GM18873 (cell line): ENCODE results near the gene PJVK.
"Not testable (repeated sequence)": the region's sequence is repeated elsewhere in the genome, so short reads cannot be mapped to it uniquely, and the experiment has no call there.

Experiments
- ATAC-seq: cut with Tn5 transposase; IDR thresholded peaks from one replicate; pipeline ENCODE4 v1.9.1; 2021; ENCODE audit warnings: mild to moderate bottlenecking, moderate library complexity, moderate number of reproducible peaks; ENCODE audit not compliant: unreplicated experiment, low FRiP score

PJVK gene

GRCh38 chr2:178450774-178451525 lies at the start of gene PJVK, which contains the start of gene PRKRA:
Gene PJVK (plus strand): TSS chr2:178451378. CDS start chr2:178453410, 2,032 bp downstream.
Gene PRKRA (minus strand): TSS chr2:178451175. CDS start chr2:178451030, 145 bp downstream.
- ATAC-seq: peak; percentile 78

- no peak for ATAC-seq
Measured at GRCh38 chr2:178401994-178402437, 49.2 kb upstream of the PJVK start.

GRCh38 chr2:178403671-178404306 lies 47.4 kb upstream of the PJVK start:
- peak; percentile 38 for ATAC-seq

- ATAC-seq: peak; percentile 99
Measured at GRCh38 chr2:178404368-178404767, 46.8 kb upstream of the PJVK start.

GRCh38 chr2:178409261-178409660 lies 41.9 kb upstream of the PJVK start:
- ATAC-seq: no peak

GRCh38 chr2:178412047-178412446 lies 39.1 kb upstream of the PJVK start:
- ATAC-seq: no peak

- ATAC-seq: not testable (repeated sequence)
Measured at GRCh38 chr2:178412453-178412852, 38.7 kb upstream of the PJVK start.

GRCh38 chr2:178413472-178414265 lies 37.5 kb upstream of the PJVK start:
- peak; percentile 61 for ATAC-seq

GRCh38 chr2:178414266-178415247 lies 36.6 kb upstream of the PJVK start:
- ATAC-seq: peak; percentile 78

- no peak for ATAC-seq
Measured at GRCh38 chr2:178415979-178416378, 35.2 kb upstream of the PJVK start.

GRCh38 chr2:178417916-178418315 lies 33.3 kb upstream of the PJVK start:
- no peak for ATAC-seq

GRCh38 chr2:178418426-178418825 lies 32.8 kb upstream of the PJVK start:
- no peak for ATAC-seq

GRCh38 chr2:178419123-178419522 lies 32.1 kb upstream of the PJVK start:
- no peak for ATAC-seq

GRCh38 chr2:178420463-178420999 lies 30.6 kb upstream of the PJVK start:
- ATAC-seq: no peak

- ATAC-seq: no peak
Measured at GRCh38 chr2:178422097-178422496, 29.1 kb upstream of the PJVK start.

- ATAC-seq: not testable (repeated sequence)
Measured at GRCh38 chr2:178423746-178424145, 27.4 kb upstream of the PJVK start.

GRCh38 chr2:178425255-178425827 lies 25.8 kb upstream of the PJVK start:
- no peak for ATAC-seq

GRCh38 chr2:178426388-178426787 lies 24.8 kb upstream of the PJVK start:
- no peak for ATAC-seq

GRCh38 chr2:178427458-178427857 lies 23.7 kb upstream of the PJVK start:
- no peak for ATAC-seq
